NCI-H226 (cell line): ENCODE results near the gene WDR4.
"Not testable (repeated sequence)": the region's sequence is repeated elsewhere in the genome, so short reads cannot be mapped to it uniquely, and the experiment has no call there.

ENCODE experiments used
- DNase-seq: peaks from one replicate; pipeline ENCODE4 v3.0.0-alpha.2; 2015

WDR4 gene

DNA sequence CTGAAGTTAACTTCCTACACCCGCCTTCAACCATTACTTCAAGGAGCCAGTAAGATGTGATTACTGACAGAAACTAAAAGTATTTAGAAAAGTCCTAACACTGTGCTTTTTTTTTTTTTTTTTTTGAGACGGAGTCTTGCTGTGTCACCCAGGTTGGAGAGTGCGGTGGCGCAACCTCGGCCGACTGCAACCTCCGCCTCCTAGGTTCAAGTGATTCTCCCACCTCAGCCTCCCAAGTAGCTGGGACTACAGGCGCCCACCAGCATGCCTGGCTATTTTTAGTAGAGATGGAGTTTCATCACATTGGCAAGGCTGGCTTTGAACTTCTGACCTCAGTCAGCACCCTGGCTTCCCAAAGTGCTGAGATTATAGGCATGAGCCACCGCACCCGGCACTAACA, 3.5 kb downstream of the WDR4 start:
- DNase-seq = not testable (repeated sequence)

DNA sequence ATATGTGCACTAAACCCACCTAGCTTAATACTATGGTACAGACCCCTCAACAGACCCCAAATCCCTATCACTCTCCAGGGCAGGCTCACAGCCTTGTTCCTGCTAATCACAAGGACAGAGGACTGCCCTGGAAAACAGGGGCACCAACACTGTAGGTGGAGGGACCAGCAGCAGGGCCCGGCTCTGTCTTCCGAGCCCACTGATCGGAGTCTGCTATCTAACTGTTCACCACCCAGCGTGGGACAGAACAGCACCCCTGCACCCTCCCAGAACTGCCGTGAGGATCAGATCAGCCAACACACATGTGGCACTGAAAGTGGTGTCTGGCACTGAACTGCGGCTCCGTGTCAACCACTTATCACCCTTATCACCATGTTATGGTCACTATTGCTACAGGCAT, 6.2 kb downstream of the WDR4 start:
- no peak for DNase-seq

DNA sequence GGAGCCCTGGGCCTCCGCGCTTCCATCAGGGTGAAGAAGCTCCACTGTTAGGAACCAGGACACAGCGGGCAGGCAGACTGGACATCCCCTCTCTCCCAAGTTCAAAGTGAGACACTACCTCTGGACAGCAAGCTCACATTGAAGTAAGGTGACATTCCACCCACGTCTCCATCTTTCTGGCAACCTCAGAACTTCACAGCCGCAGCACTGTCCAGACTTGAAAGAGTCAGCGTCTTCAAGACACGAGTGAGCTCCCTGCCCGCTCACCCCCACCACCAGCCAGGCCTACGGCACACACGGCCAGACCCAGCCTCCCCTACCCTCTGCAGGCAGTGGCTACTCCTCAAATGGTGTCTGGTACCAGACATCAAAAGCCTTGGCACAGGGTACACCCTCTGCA, 11.1 kb downstream of the WDR4 start:
- no peak for DNase-seq

DNA sequence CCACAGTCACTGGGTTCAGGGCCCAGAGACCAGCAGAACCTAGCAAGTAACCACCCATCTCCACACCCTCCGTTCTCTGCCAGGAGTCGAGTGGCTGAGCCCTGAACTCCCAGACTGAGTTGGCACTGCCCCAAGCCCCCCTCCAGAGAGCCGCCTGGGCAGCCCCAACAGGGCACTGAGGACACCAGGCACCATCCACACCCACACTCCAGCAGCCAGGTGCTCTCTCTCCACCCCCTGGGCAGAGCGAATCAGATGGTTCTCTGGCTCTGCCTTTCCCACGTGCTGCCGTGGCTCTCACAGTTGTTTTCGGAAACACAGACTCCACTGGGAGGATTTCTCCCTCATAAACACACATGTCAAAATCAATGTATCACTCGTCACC, 13.6 kb downstream of the WDR4 start:
- DNase-seq = no peak

DNA sequence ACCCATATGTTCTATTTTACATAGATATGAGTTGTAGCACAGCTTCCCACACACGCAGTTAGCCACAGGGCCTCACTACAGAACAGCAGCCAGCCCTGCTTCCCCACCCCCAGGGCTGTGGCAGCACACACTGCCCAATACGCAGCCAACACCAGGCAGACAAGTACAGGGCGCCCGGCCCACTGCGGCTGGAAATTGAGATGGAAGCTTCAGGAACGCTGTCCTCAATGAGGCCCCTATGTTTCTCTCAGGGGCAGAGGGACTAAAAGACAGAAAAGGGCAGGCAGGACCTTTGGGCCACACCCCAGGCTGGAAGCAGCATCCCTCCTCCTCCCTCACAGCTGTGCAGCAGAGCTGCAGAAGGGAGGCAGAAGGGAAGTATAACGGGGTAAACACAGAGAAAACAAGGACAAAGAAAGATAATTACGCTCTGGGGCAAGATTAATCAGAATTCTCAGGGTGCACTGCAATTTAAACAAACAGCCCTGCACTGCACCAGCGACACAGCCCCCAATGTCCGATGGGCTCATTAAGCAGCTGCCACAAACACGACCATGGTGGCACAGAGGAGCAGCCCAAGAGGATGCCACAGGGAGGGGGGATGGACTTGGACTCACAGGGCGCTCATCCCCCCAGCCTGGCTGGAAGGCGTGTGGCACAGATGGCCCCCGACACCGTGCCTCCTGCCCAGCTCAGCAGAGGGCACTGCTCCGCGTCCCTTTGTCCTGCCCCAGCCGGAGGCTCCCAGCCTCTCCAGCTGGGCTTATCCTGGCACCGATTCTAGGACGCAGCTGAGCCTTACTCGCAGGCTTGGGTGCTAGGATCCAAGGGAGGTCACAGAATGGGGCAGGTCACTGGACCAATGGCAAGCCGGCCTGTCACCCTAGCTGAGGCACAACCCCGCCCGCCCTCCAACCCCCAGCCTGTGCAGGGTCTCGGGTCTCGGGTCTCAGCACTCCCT, 14.2 kb downstream of the WDR4 start:
- no peak for DNase-seq

DNA sequence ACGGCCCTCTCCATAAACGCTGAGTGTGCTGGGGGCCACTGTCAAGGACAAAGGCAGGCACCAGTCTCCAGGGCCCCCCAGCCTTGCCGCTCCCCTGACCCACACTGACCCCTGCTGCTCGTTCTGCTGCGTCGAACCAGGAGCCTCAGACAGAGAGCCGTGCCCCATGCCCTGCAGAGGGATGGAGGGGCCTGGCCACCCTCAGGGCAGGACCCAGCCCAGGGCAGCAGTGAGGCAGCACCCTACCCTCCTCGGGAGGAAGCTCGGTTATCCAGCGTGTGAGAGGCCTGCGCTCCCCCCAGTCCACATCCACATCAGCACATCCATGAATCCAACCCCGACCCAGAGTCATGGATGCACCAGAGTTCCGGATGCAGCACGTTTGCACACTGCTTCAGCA, 15.1 kb downstream of the WDR4 start:
- DNase-seq = no peak

DNA sequence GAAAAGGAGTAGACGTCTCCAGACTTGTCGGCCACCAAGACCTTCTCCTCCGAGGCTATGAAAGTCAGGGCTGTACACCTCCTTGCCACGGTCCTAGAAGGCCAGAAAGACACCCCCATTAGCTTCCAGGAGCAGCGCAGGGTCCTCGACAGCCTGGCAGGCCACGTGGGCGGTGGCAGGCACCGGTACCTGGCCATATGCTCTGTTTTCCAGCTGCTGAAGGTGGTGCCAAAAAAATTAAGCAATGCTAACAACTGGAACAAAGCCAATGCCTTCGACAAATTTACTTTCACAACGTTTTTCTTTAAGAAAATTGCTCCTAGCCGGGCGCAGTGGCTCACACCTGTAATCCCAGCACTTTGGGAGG, 15.9 kb downstream of the WDR4 start:
- DNase-seq = no peak

DNA sequence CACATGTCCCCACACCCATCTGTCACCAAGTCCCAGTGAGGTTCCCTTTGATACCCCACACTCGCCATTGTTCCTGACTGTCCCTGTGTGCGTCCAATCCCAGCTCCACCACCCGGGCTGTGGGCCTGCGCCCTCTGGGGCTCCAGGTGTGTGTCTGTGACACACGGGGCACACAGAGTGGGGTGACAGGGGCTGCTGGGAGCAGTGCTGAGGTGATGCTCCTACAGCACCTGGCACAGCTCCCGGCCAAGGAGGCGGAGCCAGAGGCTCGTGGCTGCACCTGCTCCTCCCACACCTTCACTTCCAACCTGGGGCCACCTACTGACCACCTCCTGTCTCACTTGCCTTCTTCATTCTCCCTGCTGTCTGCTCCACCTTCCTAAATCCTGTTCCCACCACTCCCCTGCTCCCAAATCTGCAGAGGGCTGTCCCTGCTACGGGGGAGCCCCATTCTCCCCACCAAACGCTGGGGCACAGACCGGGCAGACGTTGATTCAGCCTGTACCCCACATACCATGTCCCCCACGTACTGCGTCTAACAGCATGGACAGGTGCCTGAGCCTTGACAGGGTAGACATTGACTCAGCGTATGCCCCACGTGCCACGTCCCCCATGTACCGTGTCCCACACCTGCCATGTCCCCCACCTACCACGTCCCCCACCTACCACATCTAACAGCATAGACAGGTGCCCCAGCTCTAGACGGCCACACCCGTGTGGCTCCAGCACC, 16.4 kb downstream of the WDR4 start:
- DNase-seq = no peak

DNA sequence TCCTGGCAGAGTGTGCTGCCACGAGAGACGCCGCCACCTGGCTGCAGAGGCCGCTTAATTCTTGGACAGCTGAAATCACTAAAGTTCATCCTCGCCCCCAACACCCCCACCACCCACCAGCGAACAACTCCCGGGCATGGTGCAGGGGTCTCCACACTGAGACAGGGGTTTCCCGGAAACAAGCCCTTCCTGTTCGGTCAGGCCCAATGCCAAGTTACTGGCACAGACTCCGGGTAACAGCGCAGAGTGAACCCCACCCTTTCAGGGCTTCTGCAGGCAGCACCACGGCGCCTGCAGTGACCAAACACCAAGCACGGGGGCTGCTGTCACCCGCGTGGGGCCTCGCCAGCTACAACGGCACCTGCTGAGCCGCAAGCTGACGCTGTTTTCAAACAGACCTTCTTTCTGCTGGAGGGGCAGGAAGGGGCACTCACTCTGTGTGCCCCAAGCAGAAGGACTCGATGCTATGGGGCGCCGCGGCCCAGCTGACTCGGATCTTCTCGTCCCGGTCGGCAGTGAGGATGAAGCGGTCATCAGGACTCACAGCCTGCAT, 17.4 kb downstream of the WDR4 start:
- DNase-seq = no peak

DNA sequence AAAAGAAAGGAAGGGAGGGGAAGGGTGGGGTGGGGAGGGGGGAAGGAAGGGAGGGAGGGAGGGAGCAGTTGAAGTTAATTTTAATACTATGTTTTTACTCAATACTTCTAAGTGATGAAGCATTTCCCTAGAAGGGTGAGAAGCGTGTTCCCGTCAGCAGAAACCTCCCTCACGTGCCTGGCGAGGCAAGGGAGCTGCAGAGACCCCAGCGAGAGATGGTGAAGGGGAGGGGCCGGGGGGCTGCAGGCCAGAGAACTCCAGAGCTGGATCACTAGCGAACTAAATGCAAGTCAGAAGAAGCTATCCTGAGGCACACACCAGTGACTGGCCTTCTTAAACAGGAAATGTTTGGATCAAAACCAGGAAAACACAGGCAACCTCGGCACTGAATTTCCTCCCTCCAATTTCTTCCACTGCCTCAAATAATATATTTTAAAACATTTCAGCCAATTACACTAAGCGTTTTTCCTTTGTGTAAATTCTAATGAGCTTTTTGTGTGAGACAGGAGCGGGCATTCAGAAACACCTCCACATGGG, 18.0 kb downstream of the WDR4 start:
- DNase-seq = no peak

DNA sequence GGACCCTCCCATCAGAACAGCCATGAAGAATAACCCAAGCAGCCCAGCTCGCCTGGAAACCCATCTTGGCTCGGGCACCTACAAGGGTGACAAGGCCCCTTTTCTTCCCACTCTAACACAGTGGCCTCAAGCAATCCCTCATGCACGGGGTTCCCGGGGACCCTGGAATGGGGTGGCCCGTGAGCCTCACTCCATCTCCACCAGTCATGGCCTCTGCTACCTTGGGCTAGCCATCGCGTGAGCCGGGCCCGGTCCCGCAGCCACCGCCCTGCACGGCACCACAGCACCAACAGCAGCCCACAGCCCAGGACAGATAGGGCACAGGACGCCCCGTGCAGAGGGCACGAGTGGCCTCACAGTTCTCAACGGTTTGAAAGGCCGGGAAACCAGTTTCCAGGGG, 19.0 kb downstream of the WDR4 start:
- no peak for DNase-seq

DNA sequence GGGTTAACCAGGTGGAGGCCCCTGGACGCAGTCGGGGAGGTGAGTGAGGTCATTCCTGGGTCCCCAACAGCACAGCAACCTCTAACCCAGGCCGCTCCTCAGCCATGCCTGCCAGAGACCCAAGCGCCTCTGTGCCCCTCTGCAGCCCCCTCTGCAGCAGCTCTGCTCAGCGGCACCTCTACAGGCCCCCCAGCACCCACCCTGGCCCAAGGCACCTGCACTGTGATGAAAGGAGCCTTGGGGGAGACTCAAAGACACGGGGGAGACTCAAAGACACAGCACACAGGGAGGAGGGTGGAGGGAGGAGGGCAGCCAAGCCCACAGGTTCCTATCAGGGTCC, 19.5 kb downstream of the WDR4 start:
- DNase-seq = no peak

DNA sequence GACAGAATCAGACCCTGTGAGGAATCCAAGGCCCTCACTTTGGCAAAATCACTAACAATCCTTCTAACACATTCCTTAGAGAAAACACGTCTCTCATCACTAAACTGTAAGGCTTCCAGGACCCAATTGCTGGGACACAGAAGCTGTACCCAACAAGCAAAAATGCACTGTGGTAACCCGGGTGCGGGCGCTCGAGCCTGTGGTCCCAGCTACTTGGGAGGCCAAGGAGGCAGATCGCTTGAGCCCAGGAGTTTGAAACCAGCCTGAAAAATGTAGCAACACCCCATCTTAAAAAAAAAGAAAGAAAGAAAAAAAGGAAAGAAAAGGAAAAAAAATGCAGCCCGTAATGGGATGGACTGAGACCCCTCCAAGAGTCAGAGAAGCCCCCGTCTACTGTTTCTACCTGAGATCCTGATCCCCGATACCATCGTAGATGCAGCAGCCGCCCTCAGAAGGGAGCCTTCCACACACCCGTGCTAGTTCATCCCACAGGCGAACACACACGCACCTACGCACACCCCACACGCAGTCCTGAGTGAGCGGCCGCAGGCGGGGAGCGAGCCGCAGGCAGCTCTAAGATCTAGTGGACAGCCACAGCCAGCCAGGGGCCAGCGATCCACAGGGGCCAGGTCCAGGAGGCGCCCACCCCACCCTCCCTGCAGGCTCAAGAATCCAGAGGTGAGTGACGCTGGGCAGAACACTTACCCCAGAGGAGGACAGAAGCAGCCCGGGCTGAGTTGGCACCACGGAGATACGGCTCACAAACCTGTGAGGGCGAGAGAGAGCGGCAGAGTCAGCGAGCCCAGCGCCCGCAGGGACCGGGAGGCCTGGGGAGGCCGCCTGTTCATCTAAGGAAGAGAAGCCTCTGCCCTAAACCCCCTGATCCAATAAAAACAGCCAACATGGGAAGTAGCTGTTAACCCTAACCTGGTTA, 20.1 kb downstream of the WDR4 start:
- no peak for DNase-seq

DNA sequence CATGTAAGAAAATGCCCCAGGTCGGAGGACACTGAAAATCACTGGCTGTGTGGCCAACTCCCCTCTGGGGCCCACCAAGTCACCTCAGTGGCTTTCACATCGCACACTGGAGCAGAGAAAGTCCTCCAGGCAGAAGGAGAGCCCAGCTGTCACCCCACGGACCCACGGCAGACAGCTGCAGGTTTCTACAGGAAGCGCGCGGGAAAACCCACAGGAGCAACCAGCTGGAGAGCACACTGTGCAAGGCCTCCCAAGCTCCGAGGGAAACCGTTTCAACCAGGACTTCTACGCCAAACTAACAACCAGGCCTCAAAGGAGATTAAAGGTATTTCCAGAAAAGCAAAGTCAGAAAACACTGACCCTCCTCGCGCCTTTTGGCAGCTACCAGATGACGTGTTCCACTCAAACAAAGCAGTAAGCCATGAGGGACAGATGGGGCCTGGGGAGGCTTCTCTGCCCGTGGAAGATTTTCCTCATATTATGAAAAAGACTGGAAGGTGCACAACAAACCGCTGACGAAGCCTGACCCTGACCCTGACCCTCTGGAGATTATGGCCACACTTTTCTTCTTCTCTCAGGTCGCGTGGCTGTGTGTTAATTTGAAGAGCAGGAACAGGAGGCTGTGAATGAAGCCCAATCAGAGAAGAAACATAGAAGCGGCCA, 21.0 kb downstream of the WDR4 start:
- DNase-seq = no peak

DNA sequence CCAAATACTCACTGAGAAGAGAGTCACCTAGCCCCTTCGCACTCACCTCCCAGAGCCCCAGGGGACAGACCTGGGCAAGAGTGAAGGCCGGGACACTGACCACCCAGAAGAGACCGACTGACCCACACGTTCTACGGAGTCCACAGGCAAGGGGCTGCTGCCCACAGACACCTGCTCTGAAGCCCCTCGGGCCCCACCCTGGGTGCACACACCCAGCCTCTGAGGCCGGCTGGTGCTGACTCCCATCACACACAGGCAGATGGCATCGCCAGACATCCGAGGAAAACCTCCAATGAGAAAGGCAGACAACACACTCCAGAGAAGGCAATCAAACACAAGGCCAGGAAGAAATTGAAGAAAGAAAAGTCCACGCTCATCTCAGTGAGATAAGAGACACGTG, 22.1 kb downstream of the WDR4 start:
- DNase-seq = no peak

DNA sequence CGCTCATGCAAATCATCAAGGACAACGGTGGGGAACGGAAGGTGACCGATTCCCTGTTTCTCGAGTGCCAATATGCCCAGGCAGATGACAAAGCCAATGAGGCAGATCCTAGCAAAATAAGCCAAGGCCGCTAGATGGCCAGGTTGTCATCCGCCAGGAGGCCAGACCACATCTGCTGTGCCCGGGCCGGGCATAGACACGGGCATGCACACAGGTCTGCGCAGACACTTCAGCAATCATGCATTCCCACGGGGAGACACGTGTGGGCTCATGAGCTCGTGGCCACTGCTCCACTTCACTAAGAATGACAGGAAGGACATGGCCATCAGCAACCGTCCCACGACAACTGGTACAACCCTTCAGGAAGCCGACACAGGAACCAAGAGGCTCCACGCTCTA, 23.4 kb downstream of the WDR4 start:
- DNase-seq = no peak

DNA sequence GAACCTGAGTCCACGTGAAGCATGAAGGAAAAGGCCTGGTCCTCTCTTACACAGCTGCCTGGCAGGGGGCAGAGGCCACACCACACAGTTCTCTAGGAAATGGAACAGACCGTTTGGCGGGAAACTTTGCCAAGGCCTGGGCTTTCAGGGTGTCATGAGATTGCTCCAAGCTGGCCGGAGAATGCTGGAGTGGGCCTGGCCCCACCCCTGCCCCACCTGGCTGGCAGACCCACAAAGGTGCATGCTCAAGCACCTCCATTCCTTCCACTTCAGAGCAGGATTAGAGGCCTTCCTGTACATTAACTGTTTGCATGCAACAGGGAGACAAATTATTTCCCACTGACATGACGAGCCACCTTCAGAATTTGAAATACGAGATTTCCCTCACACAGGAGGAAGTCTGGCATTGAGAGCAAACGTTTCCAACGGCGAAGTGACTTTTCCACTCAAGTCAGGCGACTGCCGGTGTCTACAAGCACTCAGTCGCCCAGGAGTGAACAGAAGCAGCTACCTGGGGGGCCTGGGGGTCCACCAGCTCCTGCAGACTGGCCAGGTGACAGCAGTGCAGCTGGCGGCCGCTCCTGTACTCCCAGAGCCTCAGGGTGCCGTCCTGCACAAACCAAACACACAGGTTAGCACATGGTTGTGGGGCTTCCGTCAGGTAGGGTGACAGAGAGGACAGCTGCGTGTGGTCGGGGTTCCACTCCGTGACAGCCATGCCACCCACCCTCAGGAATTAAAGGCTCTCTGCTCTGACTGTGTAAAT, 24.0 kb downstream of the WDR4 start:
- DNase-seq = no peak

DNA sequence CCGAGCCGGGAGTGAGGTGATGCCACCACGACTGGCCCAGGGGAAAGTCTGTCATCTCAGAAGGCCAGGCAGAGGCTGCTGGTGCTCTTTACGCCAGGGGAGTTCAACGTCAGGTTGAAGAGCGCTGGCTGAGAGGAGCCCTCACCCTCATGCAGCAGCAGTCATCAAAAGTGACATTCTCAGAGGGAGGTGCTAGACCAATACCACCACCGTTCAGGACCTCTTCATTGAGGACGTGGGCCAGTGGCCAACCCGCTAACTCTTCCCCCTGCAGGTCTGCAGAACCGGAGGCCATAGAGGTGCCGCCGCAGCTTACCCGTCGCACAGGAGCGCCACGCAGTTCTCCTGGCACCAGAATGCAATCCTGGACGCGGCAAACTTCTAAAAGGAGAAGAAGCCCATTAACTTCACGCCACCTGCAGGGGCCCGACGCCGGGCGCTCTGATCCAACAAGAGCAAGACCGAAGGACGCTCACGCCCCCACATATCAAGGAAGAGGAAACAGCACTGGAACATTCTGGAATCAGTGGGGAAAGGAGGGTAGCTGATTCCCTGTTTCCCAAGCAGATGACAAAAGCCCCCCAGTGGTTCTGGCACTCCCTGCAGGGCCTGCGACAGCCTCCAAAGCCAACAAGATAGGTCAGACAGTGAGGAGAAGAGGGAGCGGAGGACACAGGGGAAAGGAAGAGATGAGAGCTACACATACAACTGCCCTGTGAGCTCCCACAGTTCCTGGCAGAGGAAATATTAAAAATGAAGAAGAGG, 24.9 kb downstream of the WDR4 start:
- DNase-seq = no peak

DNA sequence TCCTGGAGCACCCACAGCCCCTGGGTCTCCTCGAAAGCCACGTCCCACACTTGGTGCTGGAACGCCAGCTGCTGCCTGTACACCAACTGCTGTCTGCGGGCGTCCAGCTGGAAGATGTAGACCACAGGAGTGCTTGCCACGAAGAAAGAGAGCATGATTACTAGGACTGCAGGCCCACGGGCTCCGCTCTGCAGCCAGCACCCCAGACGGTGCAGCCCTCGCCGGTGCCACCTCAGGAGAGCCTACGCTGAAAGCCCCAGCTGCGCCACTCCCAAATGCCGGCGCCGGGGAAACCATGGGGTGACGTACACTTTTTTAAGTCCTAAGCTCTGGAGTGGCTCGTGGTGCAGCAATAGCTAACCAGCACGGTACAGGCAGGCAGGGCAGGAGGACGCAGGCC, 25.7 kb downstream of the WDR4 start:
- no peak for DNase-seq

DNA sequence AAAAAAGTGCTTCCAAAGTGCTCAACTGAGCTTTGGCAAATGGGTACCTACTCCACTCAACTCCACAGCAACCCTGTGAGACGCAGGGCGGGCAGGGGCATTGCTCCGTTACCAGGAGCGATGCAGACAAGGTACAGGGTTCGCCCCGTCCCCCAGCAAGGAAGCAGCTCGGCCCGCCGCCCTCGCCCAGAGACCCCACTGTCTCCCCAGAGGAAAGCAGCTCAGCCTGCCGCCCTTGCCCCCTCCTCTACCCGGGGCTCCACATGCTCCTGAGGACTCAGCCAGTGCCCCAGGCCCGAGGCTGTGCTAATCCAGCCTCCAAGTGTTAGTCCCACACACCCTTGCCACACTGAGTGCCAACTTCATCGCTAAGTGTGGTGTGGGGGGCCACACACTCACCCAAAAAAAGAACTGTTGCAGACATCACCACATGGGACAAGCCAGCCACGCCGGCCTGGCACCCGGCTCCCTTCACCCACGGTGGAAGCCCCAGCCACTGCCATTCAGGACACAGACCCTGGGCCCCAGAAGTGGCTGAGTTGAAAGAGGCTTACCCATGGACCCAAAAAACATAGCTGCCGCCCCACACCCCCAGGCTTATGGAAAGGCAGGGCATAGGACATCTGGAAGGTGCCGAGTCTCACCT, 26.3 kb downstream of the WDR4 start:
- no peak for DNase-seq
